ENCODE measurements around the gene RGS7.

RGS7 gene

GRCh38 chr1:240831922-240832321 lies 525.1 kb downstream of the RGS7 start:
- DNase-seq (ENCODE audit: low spot score): no peak

DNA sequence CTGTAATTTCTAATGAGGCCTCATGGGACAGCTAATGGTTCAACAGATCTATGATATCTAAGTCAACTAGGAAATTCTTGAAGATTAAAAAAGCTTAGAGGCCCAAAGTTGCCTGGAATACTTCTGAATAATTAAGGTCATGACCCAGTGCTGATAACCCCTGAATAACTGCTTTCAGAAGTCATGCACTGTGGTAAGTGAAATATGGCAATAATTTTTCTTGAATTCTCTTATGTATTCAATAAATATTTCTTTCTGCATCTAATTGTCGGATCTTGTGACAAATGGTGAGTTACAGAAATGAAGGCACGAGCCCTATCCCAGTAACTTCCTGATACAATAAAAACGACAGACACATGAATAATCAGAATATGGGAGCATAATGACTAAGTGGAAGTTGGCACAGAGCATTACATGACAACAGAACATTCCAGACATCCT lies 525.8 kb downstream of the RGS7 start:
- DNase-seq (ENCODE audit: low spot score): no peak

- no peak for DNase-seq (ENCODE audit: low spot score)
Observed at GRCh38 chr1:240829487-240829886, 527.5 kb downstream of the RGS7 start.

GRCh38 chr1:240827786-240828185 lies 529.2 kb downstream of the RGS7 start:
- DNase-seq (ENCODE audit: low spot score): no peak

- no peak for DNase-seq (ENCODE audit: low spot score)
Observed at GRCh38 chr1:240824238-240824637, 532.8 kb downstream of the RGS7 start.

DNA sequence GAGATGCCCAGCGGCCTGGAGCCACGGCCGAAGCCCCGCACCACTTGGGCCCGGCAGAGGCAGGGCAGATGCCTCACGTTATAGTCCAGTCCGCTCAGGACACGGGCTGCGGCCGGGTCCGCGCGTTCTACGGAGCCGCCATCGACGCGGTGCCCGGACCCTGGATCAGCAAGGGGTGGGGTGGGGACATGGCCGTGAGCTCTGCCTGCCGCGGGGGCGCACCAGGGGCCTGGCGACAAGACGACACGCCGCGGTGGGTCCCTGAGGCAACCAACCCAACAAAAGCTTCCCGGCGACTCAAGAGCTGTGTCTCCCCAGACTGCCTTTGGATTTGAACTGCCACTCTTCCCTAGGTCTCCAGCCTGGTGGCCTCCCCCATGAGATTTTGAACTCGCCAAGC lies 533.6 kb downstream of the RGS7 start:
- no peak for DNase-seq (ENCODE audit: low spot score)

GRCh38 chr1:240821925-240822324 lies 535.1 kb downstream of the RGS7 start:
- no peak for DNase-seq (ENCODE audit: low spot score)

- no peak for DNase-seq (ENCODE audit: low spot score)
Observed at GRCh38 chr1:240820816-240821215, 536.2 kb downstream of the RGS7 start.

GRCh38 chr1:240816472-240816871 lies 540.5 kb downstream of the RGS7 start:
- DNase-seq (ENCODE audit: low spot score): no peak

DNA sequence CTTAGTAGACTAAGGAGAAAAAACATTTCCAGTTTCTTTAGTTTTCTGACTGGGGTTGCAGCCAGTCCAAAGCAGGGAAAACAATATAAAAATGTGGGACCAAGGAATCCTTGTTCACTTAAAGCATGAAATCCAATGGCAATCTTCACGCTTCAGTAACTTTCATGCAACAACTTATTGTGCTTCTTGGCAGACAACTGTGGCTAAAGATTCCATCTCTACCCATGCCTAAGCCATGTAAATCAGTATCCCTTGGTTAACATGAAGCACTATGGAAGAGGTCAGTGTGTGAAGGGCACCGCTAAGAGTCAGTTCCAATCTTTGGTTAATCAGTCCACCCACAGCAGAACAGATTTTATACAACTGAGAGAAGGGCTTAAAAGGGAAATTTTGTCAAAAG lies 543.3 kb downstream of the RGS7 start:
- no peak for DNase-seq (ENCODE audit: low spot score)

DNA sequence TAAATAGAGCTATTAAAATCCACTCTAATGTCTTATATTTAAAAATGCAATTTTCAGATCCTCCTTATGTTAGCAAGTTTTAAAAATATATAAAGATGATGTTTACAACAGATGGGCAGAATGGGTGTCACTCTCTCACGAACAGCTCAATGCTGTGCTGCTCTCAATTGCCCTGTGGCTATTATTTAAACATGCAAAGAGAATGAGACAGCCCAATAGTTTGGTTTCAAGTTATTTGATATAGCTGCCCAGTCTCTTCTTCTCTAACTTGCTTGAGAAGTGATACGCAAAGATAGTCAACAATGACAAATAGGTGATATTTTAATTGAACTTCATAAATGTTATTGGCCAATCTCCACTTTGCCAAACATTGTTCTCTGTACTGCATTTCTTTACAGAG lies 545.7 kb downstream of the RGS7 start:
- DNase-seq (ENCODE audit: low spot score): no peak

DNA sequence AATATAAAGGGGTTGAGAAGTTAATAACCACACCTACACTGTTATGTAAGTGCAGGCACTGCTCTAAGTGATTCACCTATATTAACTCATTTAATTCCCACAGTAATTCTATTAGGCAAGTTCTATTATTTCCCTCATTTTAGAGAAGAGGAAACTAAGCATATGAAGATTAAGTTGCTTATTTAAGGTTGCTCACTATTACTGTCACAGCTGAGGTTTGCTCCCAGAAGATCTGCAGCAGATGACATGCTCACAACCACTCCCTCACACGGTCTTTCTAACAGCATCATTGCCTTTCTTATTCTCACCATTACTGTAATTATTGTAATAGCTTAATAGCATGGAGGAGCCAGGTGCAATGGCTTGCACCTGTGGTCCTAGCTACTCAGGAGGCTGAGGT lies 548.6 kb downstream of the RGS7 start:
- no peak for DNase-seq (ENCODE audit: low spot score)

DNA sequence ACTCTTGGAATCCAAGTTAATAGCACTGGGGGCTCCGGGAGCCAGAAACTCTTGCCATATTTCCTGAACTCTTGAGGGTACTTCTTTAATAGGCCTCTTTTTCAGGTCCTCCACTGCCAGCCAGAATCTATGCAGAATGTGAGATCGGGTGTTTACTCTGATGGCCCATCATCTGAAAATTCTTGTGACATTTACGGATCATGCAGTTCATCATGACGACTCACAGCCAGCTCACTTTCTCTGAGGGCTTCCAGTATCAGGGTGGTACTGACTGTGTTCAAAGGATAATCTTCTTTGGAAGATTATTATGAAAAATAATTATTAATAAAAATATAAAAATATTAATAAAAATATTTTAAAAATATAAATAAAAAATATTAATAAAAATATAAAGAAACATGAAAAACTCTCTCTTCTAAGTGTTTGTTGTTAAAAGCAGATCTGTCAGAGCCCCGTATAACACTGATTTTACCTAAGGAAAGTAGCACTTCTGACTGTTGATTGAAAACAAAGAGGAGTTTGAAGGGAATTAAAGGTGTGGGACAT lies 550.7 kb downstream of the RGS7 start:
- no peak for DNase-seq (ENCODE audit: low spot score)

GRCh38 chr1:240804475-240804874 lies 552.5 kb downstream of the RGS7 start:
- no peak for DNase-seq (ENCODE audit: low spot score)

DNA sequence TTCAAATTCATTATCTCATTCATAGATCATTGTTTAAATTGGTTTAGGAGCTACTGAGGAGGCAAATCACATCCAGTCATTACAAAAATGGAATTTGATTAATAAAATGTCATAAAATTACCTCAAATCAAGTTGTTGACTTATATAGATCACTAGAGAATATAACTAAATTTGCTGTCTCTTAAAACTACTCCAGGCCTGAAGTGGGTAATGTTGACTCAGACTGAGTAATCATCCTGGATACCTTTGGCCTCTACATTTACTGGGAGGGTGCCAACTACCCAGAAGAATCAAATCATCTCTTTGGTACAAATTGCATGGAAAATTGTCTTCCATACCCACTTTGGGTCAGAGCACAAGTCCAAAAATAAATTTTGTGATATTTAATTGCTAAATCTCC lies 553.9 kb downstream of the RGS7 start:
- no peak for DNase-seq (ENCODE audit: low spot score)

- no peak for DNase-seq (ENCODE audit: low spot score)
Observed at GRCh38 chr1:240802271-240802670, 554.7 kb downstream of the RGS7 start.

- no peak for DNase-seq (ENCODE audit: low spot score)
Observed at GRCh38 chr1:240801442-240801841, 555.6 kb downstream of the RGS7 start.

GRCh38 chr1:240800291-240800690 lies 556.7 kb downstream of the RGS7 start:
- DNase-seq (ENCODE audit: low spot score): no peak

GRCh38 chr1:240797050-240797449 lies 560.0 kb downstream of the RGS7 start:
- no peak for DNase-seq (ENCODE audit: low spot score)

GRCh38 chr1:240794046-240794843 lies 562.8 kb downstream of the RGS7 start:
- no peak for DNase-seq (ENCODE audit: low spot score)

GRCh38 chr1:240792915-240793529 lies 564.0 kb downstream of the RGS7 start:
- no peak for DNase-seq (ENCODE audit: low spot score)

- no peak for DNase-seq (ENCODE audit: low spot score)
Observed at GRCh38 chr1:240790856-240791255, 566.1 kb downstream of the RGS7 start.

DNA sequence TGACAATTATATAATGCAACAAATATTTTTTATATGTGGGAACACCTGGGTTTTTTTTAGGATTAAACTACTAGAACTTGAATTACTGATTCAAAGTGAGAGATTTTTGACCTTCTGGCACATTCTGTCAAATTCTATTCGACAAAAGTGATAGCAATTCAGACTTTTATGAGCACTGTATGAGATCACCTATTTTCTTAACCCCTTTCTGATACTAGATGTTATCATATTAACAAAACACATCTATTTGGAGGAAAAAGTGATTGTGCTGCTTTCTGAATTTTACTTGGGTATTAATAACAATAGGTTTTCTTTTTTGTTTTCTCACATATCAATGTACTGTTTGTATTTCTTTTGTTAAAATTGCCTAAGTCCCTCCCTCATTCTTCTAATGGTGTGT lies 570.1 kb downstream of the RGS7 start:
- DNase-seq (ENCODE audit: low spot score): no peak

GRCh38 chr1:240784776-240785175 lies 572.2 kb downstream of the RGS7 start:
- no peak for DNase-seq (ENCODE audit: low spot score)

Data from HuH-7.5 (cell line).